ENCODE data around the gene KIAA0825.

DNA sequence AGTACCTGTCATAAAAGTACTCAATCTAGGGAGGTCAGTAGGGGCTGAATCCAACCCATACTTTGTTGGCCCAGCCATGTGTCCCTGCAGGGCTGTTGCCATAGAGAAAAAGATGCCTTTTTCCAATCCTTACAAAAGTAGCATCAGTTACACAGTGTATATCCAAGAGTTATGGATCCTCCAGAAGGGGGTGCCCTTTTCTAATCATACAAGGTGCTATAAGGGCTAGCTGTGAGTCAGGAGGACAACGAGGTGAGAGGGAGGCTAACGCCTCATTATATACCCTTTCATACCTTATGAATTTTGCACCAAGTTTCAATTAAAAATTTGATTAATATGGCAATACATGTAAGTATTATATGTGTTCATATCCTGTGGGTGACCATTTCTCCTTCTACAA, 4.8 kb downstream of the KIAA0825 start:
- TF ChIP-seq POLR2A (IDR thresholded peaks at IDR 0.05) (no peak), EP300 (IDR thresholded peaks at IDR 0.05) (no peak), POLR2AphosphoS5 (IDR thresholded peaks at IDR 0.05) (no peak)
- TF ChIP-seq, protein P1, sequence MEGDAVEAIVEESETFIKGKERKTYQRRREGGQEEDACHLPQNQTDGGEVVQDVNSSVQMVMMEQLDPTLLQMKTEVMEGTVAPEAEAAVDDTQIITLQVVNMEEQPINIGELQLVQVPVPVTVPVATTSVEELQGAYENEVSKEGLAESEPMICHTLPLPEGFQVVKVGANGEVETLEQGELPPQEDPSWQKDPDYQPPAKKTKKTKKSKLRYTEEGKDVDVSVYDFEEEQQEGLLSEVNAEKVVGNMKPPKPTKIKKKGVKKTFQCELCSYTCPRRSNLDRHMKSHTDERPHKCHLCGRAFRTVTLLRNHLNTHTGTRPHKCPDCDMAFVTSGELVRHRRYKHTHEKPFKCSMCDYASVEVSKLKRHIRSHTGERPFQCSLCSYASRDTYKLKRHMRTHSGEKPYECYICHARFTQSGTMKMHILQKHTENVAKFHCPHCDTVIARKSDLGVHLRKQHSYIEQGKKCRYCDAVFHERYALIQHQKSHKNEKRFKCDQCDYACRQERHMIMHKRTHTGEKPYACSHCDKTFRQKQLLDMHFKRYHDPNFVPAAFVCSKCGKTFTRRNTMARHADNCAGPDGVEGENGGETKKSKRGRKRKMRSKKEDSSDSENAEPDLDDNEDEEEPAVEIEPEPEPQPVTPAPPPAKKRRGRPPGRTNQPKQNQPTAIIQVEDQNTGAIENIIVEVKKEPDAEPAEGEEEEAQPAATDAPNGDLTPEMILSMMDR (IDR thresholded peaks at IDR 0.05): no peak
